Upper lobe of left lung (tissue), 6 donors: Measurements from ENCODE around the gene APBB1IP. TPM values are rescaled to one million over a fixed set of nuclear protein-coding genes. Genes with fewer than 3 reads are reported as not detected.

Source experiments
- ATAC-seq, 2 donors: fragments of 200-7000 bp; cut with Tn5 transposase; one replicate each; pipeline ENCODE4 v1.9.1; 2022; ENCODE audit warnings: mild to moderate bottlenecking in 2 of 2, moderate library complexity in 2 of 2; ENCODE audit not compliant: low FRiP score in 2 of 2
- DNase-seq, 2 donors: peaks; one replicate each; pipeline ENCODE4 v3.0.0-alpha.2; 2019 to 2020
- H3K27ac ChIP-seq, 4 donors: fragments of 200-600 bp; sonication (generic); one replicate each; pipeline ENCODE4 v1.5.1; 2016 to 2019
- H3K27me3 ChIP-seq, 4 donors: fragments of 200-600 bp; sonication (generic); one replicate each; pipeline ENCODE4 v1.5.1; 2017 to 2019
- H3K36me3 ChIP-seq, 4 donors: fragments of 200-600 bp; sonication (generic); one replicate each; pipeline ENCODE4 v1.5.1; 2016 to 2019
- H3K4me1 ChIP-seq, 4 donors: fragments of 200-600 bp; sonication (generic); one replicate each; pipeline ENCODE4 v1.5.1; 2018 to 2019
- H3K4me3 ChIP-seq, 4 donors: fragments of 200-600 bp; sonication (generic); one replicate each; pipeline ENCODE4 v1.5.1; 2017 to 2019; ENCODE audit warnings: mild to moderate bottlenecking in 2 of 4, moderate library complexity in 1 of 4
- H3K9me3 ChIP-seq, 4 donors: fragments of 200-600 bp; sonication (generic); one replicate each; pipeline ENCODE4 v1.5.1; 2018 to 2019
- EP300 ChIP-seq, 4 donors: sonication (generic); formaldehyde crosslinking; IDR thresholded peaks; one replicate each; pipeline ENCODE4 v1.5.1; 2017; ENCODE audit warnings: antibody characterized with exemption in 4 of 4, control low read depth in 2 of 4
- POLR2A ChIP-seq, 4 donors: fragments of 450-650 bp; IDR thresholded peaks; one replicate each; pipeline ENCODE4 v1.5.1; 2016 to 2017; ENCODE audit warnings: antibody characterized with exemption in 4 of 4, mild to moderate bottlenecking in 2 of 4
- POLR2AphosphoS5 ChIP-seq, 2 donors: sonication (generic); formaldehyde crosslinking; IDR thresholded peaks; one replicate each; pipeline ENCODE4 v1.5.1; 2017; ENCODE audit warnings: antibody characterized with exemption in 2 of 2
- WGBS, 2 donors: methylation state at CpG; one replicate each; pipeline ENCODE4 v1.1.5; 2017 to 2018; 5-methylcytosine and 5-hydroxymethylcytosine counted together
- total RNA-seq, 6 donors: library from RNA; depleted of rRNA in 4 of 6; stranded (reverse); fragments of >200 nt in 4 of 6; gene quantifications; one replicate each; pipeline versions ENCODE4 v1.1.0 to v1.2.1, GENCODE V29; 2016 to 2021
- TF ChIP-seq, protein P1 (sequence below), 6 experiments: fragments of 450-650 bp in 4 of 6; fragments of 200-600 bp in 2 of 6; sonication (generic) in 2 of 6; IDR thresholded peaks; one replicate each; pipeline ENCODE4 v1.5.1; 2016 to 2019; ENCODE audit warnings: antibody characterized with exemption in 6 of 6
- donor health status: DM: no; HTN: no; CAD: no; lungs with moderate emphysema.
- donor health status: DM: no; HTN: yes; CAD: no; lungs with severe emphysema.

Gene APBB1IP
- total RNA-seq, 6 donors from 2014 or later: 15.8 to 45.1 (median 31.3) TPM

DNA sequence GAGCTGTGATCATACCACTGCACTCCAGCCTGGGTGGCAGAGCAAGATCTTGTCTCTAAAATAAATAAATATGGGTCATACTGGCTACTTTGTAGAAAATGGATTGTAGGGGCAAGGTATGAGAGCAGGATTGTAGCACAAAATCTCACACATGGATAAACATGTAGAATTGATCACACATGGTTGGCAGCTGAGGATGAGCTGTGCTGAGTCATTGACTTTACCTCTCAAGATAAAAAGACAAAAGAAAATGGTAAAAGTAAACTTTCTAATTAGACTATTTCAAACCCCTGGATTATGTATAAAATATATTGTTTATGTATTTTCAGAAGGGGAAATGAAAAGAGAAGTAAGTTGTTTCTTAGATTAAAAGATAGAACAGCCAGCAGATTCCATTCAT, 69.3 kb downstream of the APBB1IP start:
- H3K27ac ChIP-seq: no peak overlapping the region
- no peak for ATAC-seq
- TF ChIP-seq, protein P1, sequence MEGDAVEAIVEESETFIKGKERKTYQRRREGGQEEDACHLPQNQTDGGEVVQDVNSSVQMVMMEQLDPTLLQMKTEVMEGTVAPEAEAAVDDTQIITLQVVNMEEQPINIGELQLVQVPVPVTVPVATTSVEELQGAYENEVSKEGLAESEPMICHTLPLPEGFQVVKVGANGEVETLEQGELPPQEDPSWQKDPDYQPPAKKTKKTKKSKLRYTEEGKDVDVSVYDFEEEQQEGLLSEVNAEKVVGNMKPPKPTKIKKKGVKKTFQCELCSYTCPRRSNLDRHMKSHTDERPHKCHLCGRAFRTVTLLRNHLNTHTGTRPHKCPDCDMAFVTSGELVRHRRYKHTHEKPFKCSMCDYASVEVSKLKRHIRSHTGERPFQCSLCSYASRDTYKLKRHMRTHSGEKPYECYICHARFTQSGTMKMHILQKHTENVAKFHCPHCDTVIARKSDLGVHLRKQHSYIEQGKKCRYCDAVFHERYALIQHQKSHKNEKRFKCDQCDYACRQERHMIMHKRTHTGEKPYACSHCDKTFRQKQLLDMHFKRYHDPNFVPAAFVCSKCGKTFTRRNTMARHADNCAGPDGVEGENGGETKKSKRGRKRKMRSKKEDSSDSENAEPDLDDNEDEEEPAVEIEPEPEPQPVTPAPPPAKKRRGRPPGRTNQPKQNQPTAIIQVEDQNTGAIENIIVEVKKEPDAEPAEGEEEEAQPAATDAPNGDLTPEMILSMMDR (IDR thresholded peaks at IDR 0.05): no peak
- TF ChIP-seq POLR2AphosphoS5 (IDR thresholded peaks at IDR 0.05) (no peak), POLR2A (IDR thresholded peaks at IDR 0.05) (no peak), EP300 (IDR thresholded peaks at IDR 0.05) (no peak)
- H3K27me3 ChIP-seq: no peaks in the 10 kb centered on the region
- H3K4me3 ChIP-seq: no peak overlapping the region
- no peaks in the 10 kb centered on the region for H3K4me1 ChIP-seq
- H3K36me3 ChIP-seq: peaks cover 0 to 4% (median 2%) of the 10 kb centered on the region in 4 donors
- H3K9me3 ChIP-seq: no peaks in the 10 kb centered on the region
- DNase-seq: no peak

DNA sequence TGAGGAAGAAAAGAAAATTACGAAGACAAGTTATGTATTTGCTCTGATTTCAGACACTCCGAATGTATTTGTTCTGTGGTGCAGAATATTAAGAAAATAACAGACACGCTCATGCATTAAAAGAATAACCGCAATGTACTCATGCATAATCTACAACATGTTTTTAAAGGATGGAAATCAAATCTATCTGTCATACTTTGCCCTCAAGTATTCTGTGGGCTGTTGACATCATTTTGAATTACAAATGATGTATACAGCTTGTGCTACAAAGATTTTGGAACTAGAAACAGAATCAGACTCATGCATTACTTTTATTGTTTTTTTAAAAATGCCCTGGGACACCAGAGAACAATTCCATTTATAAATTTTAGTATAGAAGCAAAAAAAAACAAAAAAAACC, 69.9 kb downstream of the APBB1IP start:
- WGBS, 2 donors: 77 to 95% methylated on average over 4 of the region's 4 CpGs
- Histone ChIP-seq H3K36me3 (peaks cover 0 to 7% (median 3%) of the 10 kb centered on the region in 4 donors), H3K9me3 (no peaks in the 10 kb centered on the region), H3K27me3 (no peaks in the 10 kb centered on the region), H3K4me1 (no peaks in the 10 kb centered on the region), H3K27ac (no peak overlapping the region), H3K4me3 (no peak overlapping the region)
- TF ChIP-seq EP300 (IDR thresholded peaks at IDR 0.05) (no peak), POLR2A (IDR thresholded peaks at IDR 0.05) (no peak), POLR2AphosphoS5 (IDR thresholded peaks at IDR 0.05) (no peak)
- TF ChIP-seq, protein P1 (IDR thresholded peaks at IDR 0.05): no peak
- DNase-seq (no peak), ATAC-seq (no peak)

DNA sequence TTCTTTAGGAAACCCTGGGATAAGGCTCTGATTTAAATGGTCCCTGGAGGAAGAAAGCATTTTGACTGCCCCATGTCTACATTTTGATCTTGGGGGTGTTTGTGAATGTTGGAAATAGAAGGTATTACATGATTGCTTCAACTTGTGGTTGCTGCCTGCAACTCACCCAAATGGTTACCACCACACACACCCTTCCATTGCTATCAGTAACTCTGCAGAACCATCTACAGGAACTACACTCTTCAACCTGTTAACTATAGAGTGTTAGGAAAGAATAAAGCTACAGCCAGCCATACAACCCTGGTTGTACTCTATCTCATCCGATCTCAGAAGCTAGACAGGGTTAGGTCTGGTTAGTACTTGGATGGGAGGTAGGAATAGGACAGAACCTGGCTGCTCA, 71.2 kb downstream of the APBB1IP start:
- Histone ChIP-seq H3K36me3 (peaks cover 0 to 13% (median 7%) of the 10 kb centered on the region in 4 donors), H3K27ac (no peak overlapping the region), H3K27me3 (no peaks in the 10 kb centered on the region), H3K9me3 (no peaks in the 10 kb centered on the region), H3K4me3 (no peak overlapping the region), H3K4me1 (no peaks in the 10 kb centered on the region)
- ATAC-seq: no peak
- no peak for DNase-seq
- TF ChIP-seq, protein P1 (IDR thresholded peaks at IDR 0.05): no peak
- TF ChIP-seq POLR2AphosphoS5 (IDR thresholded peaks at IDR 0.05) (no peak), EP300 (IDR thresholded peaks at IDR 0.05) (no peak), POLR2A (IDR thresholded peaks at IDR 0.05) (no peak)
- 80 to 85% methylated on average over 1 of the region's 1 CpG for WGBS, 2 donors

DNA sequence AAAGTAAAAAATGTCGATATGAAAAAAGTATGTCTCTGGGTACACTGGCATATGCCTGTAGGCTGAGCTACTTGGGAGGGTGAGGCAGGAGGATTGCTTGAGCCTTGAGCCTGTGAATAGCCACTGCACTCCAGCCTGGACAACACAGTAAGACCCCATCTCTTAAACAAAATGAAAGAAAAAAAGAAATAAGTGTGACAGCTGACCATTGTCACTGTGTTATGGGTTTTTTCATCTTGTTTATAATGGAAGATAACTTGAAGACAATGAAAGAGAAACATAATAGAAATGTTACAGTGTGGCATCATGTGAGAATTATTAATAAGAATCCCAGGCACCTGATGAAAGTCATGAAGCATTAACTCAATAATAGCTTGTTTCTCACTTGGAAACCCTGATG, 75.0 kb downstream of the APBB1IP start:
- 83 to 93% methylated on average over 1 of the region's 1 CpG for WGBS, 2 donors
- no peaks in the 10 kb centered on the region for H3K4me1 ChIP-seq
- H3K9me3 ChIP-seq: no peaks in the 10 kb centered on the region
- no peak overlapping the region for H3K27ac ChIP-seq
- TF ChIP-seq, protein P1 (IDR thresholded peaks at IDR 0.05): no peak
- TF ChIP-seq POLR2A (IDR thresholded peaks at IDR 0.05) (no peak), POLR2AphosphoS5 (IDR thresholded peaks at IDR 0.05) (no peak), EP300 (IDR thresholded peaks at IDR 0.05) (no peak)
- DNase-seq: no peak
- H3K27me3 ChIP-seq: no peaks in the 10 kb centered on the region
- no peak overlapping the region for H3K4me3 ChIP-seq
- no peak for ATAC-seq
- peaks cover 0 to 13% (median 7%) of the 10 kb centered on the region in 4 donors for H3K36me3 ChIP-seq

DNA sequence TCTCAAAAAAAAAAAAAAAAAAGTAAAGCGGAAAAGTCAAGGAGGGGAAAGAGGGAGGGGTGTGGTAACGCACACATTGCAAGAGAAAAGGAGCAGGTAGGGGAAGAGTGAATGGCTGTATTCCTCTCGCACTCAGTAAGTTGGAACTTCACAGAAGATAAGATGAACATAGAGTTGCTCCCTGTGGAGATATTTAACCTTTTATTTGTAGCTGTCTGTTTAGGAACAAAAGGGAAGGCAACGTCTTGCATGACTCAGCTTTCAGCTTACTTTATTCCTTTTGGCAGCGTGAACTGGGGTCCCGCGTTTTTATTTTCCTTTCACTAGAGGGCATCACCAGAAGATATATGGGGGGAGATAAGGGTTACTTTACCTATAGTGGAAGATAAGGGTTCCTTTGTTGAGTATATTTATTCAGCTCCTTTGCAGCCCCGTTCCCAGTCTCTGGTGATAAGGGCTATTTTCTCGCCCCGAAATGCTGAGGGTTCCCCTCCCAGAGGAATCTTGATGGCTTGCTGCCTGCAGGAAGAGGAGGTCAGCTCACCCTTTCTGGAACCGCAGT, 78.5 kb downstream of the APBB1IP start:
- Histone ChIP-seq H3K27me3 (no peaks in the 10 kb centered on the region), H3K4me3 (no peak overlapping the region), H3K4me1 (no peaks in the 10 kb centered on the region), H3K27ac (no peak overlapping the region), H3K36me3 (peaks cover 0 to 13% (median 7%) of the 10 kb centered on the region in 4 donors), H3K9me3 (peaks cover 0 to 4% (median 0%) of the 10 kb centered on the region in 4 donors)
- TF ChIP-seq EP300 (IDR thresholded peaks at IDR 0.05) (no peak), POLR2A (IDR thresholded peaks at IDR 0.05) (no peak), POLR2AphosphoS5 (IDR thresholded peaks at IDR 0.05) (no peak)
- TF ChIP-seq, protein P1 (IDR thresholded peaks at IDR 0.05): no peak
- 33 to 37% methylated on average over 11 of the region's 11 CpGs for WGBS, 2 donors
- DNase-seq (no peak), ATAC-seq (no peak)
